Measurements from ENCODE around the gene CREB3L2. TPM values are rescaled to one million over a fixed set of nuclear protein-coding genes. Genes with fewer than 3 reads are reported as not detected.
"Not testable (repeated sequence)": the region's sequence is repeated elsewhere in the genome, so short reads cannot be mapped to it uniquely, and the experiment has no call there.

Gene CREB3L2
- polyA plus RNA-seq, 5 donors = 45.2 to 61.6 (median 50.8) TPM

- DNase-seq = no peak
Measured at GRCh38 chr7:138017992-138018391, 16.1 kb upstream of the CREB3L2 start.

- no peak for DNase-seq
Measured at GRCh38 chr7:138015096-138015495, 13.2 kb upstream of the CREB3L2 start.

- no peak for DNase-seq
Measured at GRCh38 chr7:138014686-138015085, 12.8 kb upstream of the CREB3L2 start.

- DNase-seq = not testable (repeated sequence)
Measured at GRCh38 chr7:138014201-138014600, 12.3 kb upstream of the CREB3L2 start.

GRCh38 chr7:138009350-138009653 lies 7.4 kb upstream of the CREB3L2 start:
- DNase-seq = no peak

GRCh38 chr7:138008588-138009349 lies 6.9 kb upstream of the CREB3L2 start:
- DNase-seq = peak; percentile 54 to 69

GRCh38 chr7:138008019-138008587 lies 6.2 kb upstream of the CREB3L2 start:
- DNase-seq = no peak

- no peak for DNase-seq
Measured at GRCh38 chr7:138006106-138006505, 4.2 kb upstream of the CREB3L2 start.

- DNase-seq = no peak
Measured at GRCh38 chr7:138004936-138005335, 3.0 kb upstream of the CREB3L2 start.

GRCh38 chr7:138004046-138004445 lies 2.2 kb upstream of the CREB3L2 start:
- DNase-seq = no peak

GRCh38 chr7:138002828-138003189 lies 923 bp upstream of the CREB3L2 start:
- DNase-seq = no peak

- DNase-seq = peak; percentile 99 to 100
Measured at GRCh38 chr7:138002096-138002827, 376 bp upstream of the CREB3L2 start.

- peak; percentile 63 to 68 for DNase-seq
Measured at GRCh38 chr7:138000081-138000701, 1.7 kb downstream of the CREB3L2 start.

GRCh38 chr7:137999496-138000080 lies 2.3 kb downstream of the CREB3L2 start:
- DNase-seq = no peak

- no peak for DNase-seq
Measured at GRCh38 chr7:137998250-137998649, 3.6 kb downstream of the CREB3L2 start.

GRCh38 chr7:137996871-137997270 lies 5.0 kb downstream of the CREB3L2 start:
- DNase-seq = no peak

- no peak for DNase-seq
Measured at GRCh38 chr7:137996386-137996851, 5.5 kb downstream of the CREB3L2 start.

GRCh38 chr7:137994216-137994615 lies 7.7 kb downstream of the CREB3L2 start:
- DNase-seq = no peak

GRCh38 chr7:137993395-137993743 lies 8.5 kb downstream of the CREB3L2 start:
- no peak for DNase-seq

- DNase-seq = no peak
Measured at GRCh38 chr7:137992550-137993394, 9.1 kb downstream of the CREB3L2 start.

GRCh38 chr7:137992104-137992549 lies 9.8 kb downstream of the CREB3L2 start:
- no peak for DNase-seq
